NCI-H187 treated with DMSO at 0.1 percent for 48 hours (cell line): ENCODE measurements around the gene KIF26B.

Source experiments
- DNase-seq: peaks from one replicate; lab custom pipeline; 2025; lab: John Stamatoyannopoulos, UW

The KIF26B gene

GRCh38 chr1:245751726-245752470 lies 597.1 kb downstream of the KIF26B start:
- no peak for DNase-seq

- DNase-seq: no peak
Observed at GRCh38 chr1:245752561-245752960, 597.8 kb downstream of the KIF26B start.

- no peak for DNase-seq
Observed at GRCh38 chr1:245753807-245754206, 599.0 kb downstream of the KIF26B start.

GRCh38 chr1:245754463-245754961 lies 599.7 kb downstream of the KIF26B start:
- no peak for DNase-seq
